NCI-H2196 (cell line): ENCODE data around the gene CPS1.

Experiments used
- DNase-seq: peaks from one replicate; lab custom pipeline; 2025; ENCODE audit not compliant: unreplicated experiment; lab: John Stamatoyannopoulos, UW

Gene CPS1

GRCh38 chr2:210604666-210605065 is 48.3 kb downstream of the CPS1 start:
- DNase-seq: no peak

DNA sequence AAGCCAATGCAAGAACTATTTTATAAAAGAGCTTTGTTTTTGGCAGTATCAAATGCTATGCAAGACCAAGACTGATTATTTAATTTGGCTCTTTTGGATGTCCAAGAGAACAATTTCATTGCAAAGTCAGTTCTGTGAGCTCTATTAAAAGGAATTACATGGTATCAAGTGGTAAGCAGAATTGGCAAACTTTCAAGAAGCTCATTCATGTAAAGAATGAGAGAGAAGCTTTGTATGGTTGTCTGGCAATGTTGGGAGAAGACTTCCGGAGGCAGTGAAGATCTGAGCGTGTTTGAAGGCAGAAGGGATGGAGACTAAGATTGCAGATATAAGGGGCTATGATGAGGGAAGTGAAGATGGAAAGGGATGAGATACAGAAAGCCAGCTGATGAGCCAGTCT is 49.6 kb downstream of the CPS1 start:
- no peak for DNase-seq

GRCh38 chr2:210611466-210611865 is 55.1 kb downstream of the CPS1 start:
- DNase-seq: no peak

DNA sequence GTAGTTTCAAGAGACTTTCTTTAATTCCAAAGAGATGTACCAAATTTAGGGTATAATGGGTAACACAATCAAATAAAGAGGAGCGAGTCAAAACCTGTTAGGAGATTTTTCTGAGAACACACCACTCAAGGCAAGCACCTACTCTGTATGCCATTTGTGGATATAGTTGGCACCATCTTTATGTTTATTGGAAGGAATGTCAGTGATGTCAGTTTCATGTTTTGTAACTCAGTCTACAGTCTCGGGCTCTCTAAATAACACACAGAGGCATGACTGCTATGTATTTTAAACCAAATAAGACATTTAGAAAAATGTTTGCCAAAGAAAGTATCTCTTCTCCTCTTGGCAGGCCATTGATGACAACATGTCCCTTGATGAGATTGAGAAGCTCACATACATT is 59.7 kb downstream of the CPS1 start:
- no peak for DNase-seq

GRCh38 chr2:210617318-210617717 is 60.9 kb downstream of the CPS1 start:
- no peak for DNase-seq

DNA sequence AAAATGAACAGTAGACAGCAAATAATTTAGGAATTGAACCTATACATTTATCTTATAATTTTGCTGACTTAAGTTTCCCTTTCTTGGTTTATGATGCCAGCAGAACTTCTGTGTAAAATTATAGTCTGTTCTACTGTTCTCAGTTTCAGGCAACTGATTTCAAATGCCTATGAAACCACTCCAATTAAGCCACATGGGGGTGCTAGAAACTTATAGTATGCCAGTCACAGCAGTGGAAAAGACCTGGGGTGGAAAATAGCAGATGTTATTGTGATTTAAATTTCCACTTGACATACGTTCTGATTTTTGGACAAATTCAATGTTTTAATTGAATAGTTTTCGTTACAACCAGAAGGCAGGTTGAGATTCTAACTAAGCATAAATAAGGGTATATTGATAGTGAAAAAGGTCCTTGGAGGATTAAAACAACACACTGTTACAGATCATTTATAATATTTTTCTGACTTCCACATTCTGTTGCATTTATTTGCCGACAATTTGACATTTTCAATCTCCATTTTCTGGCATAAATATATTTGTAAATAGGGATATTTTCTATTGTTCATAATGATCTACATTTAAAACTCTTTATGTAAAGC is 61.4 kb downstream of the CPS1 start:
- peak; percentile 31 for DNase-seq

DNA sequence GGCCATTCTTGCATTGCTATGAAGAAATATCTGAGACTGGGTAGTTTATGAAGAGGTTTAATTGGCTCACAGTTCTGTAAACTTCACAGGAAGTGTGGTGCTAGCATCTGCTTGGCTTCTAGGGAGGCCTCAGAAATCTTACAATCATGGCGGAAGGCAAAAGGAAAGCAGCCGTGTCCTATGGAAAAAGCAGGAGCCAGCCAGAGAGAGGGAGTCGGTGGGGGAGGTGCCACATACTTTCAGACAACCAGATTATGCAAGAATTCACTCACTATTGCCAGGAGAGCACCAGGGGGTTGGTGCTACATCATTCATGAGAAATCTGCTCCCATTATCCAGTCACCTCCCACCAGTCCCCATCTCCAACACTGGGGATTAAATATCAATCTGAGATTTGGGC is 64.1 kb downstream of the CPS1 start:
- no peak for DNase-seq

GRCh38 chr2:210623506-210623905 is 67.1 kb downstream of the CPS1 start:
- DNase-seq: no peak

GRCh38 chr2:210626849-210627248 is 70.5 kb downstream of the CPS1 start:
- DNase-seq: no peak

DNA sequence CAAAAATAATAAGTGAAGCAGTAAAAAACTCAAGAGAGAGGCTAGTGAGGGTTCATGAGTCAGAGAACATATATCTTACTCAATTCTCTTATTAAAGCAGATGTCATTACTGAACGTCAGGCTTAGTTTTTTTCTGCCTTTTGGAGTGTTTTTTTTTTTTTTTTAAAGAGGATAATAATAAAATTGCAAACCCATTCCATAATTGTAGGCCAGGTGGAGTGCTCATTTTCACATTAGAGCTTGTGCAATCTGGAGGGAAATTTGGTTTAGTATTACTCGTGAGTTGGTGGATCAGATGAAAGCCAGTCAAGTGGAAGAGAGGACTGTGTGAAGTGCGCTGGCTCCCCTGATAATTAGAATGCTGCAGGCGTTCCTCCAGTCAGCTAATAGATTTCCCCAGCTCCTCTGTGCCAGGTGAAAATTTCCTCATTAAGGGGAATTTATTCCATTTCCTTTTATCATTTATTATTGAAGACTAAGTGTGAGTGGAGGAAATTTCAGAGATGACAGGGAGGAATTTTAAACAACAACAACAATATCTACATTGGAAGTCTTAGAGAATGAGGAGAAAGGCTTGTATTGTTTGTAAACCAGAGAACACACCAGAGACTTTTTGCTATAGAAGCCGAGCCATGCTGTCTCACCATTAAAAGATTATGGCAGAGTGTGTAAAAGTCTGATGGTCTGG is 74.6 kb downstream of the CPS1 start:
- no peak for DNase-seq

- no peak for DNase-seq
Measured at GRCh38 chr2:210633699-210634098, 77.3 kb downstream of the CPS1 start.

- no peak for DNase-seq
Measured at GRCh38 chr2:210635257-210635656, 78.9 kb downstream of the CPS1 start.

DNA sequence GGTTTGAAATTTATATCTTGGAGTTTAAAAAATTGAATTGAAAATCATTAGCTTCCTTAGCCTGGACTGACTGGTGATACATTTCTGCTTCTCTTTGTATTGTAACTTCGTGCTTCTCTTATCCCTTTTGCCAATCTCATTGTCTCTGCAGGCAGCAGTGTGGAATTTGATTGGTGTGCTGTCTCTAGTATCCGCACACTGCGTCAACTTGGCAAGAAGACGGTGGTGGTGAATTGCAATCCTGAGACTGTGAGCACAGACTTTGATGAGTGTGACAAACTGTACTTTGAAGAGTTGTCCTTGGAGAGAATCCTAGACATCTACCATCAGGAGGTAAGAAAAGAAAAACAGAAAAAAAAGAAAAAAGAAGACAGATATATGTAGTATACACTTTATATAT is 85.9 kb downstream of the CPS1 start:
- no peak for DNase-seq

- DNase-seq: no peak
Measured at GRCh38 chr2:210647151-210647550, 90.8 kb downstream of the CPS1 start.

DNA sequence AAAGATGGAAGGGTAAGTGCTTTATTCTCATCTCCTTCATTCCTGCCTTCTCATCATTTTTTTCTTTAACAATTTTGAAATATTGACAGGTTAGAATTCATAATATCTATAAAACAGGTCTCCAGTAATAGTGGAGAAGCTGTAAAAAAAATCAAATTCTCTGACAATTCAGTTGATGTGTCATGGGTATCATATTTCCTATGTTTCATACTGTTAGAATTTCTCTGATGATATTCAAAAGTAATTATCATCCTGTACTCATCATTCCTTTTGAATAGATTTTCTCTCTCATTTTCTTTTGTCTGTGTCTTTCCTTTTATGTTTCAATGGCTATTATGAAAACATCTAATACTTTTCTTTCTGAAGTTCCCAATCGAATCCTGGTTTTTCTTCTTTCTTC is 97.7 kb downstream of the CPS1 start:
- DNase-seq: no peak

DNA sequence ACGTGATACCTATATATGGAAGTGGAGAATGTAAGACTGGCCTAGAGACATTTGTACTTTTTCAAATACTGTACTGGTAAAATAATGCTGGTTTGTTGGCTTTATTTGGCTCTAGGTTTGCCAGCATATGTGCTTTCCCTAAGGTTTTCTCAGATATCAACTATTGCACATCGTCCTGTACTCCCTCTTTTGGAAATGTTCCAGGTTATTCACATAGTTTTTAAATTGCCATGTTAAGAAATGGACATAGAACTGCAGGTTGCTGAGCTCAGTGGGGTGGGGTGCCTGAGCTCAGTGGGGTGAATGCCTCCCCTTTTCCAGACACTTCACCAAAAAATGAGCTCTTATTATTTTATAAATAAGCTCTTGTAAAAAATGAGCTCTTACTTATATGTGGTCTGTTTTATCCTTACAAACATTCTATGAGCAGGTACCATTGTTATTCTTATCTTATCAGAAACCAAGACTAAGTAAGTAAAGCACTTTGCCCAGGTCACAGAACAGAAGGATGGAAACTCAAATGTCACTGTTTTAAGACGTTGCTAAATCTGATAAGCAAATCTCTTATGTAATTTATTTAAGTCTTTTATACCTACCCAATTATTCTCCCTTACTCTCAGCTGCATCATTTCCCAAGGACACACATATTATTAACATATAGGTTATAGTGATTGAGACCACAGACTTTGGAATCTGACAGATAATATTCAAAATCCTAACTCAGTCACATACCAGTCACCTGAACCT is 99.0 kb downstream of the CPS1 start:
- no peak for DNase-seq

- DNase-seq: no peak
Measured at GRCh38 chr2:210657874-210658273, 101.5 kb downstream of the CPS1 start.

DNA sequence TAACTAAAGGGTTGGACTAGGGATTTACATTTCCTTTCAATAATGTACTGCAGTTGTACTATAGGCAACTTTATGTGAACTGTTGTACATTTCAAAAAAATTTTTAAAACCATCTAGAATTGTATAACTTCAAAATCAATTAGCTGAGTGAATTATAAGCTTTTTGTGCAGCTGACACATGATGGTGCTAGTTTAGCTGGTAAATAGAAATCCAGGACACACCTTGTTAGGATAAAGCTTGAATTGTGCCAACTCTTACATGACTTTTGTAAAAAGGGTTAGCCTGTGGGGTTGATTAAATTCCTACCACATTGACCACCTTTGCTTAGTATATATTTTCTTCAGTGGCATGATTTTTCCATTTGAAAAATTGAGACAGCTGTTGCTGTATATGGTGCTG is 104.4 kb downstream of the CPS1 start:
- DNase-seq: no peak

DNA sequence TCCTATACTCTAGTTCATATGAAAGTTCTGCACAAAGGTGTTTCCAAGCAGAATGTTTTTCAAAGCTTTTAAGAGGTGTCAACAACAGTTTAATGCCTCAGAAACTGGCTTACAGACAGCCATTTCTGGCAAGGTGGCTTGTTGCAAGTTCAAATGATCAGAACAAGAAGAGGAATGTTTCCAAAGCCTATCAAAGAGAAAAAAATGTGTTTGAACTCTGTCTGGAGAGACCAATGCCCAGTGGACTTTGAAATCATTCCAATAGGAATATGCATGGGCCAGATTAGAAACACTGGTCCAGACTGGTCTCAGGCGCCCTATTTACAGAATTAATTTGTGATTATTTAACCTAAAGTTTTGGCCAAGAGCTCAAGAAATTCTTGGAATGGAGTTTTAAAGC is 106.2 kb downstream of the CPS1 start:
- DNase-seq: no peak

GRCh38 chr2:210663631-210664089 is 107.3 kb downstream of the CPS1 start:
- no peak for DNase-seq

DNA sequence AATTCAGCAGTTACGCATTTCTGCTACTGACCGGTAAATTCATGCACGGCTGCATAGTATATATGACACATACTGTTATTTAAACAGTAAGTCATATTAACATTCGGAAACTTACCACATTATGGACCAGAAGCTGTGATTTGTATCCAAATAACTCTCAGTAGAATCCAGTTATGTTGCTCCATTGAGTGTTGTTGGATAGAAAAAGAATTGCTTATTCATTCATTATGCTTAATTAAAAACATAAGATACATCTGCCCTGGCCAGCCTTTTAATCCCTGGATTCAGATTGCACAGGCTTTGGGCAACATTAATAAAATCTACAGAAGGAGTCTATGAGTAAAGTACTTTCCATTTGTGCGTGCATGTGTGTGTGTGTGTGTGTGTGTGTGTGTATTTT is 111.3 kb downstream of the CPS1 start:
- no peak for DNase-seq

GRCh38 chr2:210671065-210671464 is 114.7 kb downstream of the CPS1 start:
- no peak for DNase-seq
